Measurements from ENCODE around the gene MANSC4. TPM values are rescaled to one million over a fixed set of nuclear protein-coding genes. Genes with fewer than 3 reads are reported as not detected.

Gene MANSC4
- total and polyA plus RNA-seq, 2 donors (not counting 1 experiment from before 2014, with no cell fraction given), result 0.17 TPM; not detected in 1

GRCh38 chr12:27780612-27781408, 774 bp upstream of the MANSC4 start:
- H3K79me2 ChIP-seq (ENCODE audit: control insufficient read depth, insufficient read depth, low read length), result peaks cover 37% of the 10 kb centered on the region

GRCh38 chr12:27779416-27779919, 568 bp downstream of the MANSC4 start:
- no peaks in the 10 kb centered on the region for H4K20me1 ChIP-seq (ENCODE audit: control insufficient read depth, extremely low read depth, insufficient read depth, low read length)
- H3K4me3 ChIP-seq (replicated peaks in 1 of 4; ENCODE audit: control extremely low read depth in 1 of 4, insufficient read depth in 1 of 4, low read depth in 3 of 4, low read length in 4 of 4), result peak overlapping the region; percentile 46 to 86 (median 78)
- DNase-seq (ENCODE audit: low read depth in 2 of 2), result peak; percentile 18 to 30
- H3K4me2 ChIP-seq (ENCODE audit: extremely low read depth, insufficient read depth, low read length), result peak overlapping the region; percentile 80
- peak overlapping the region; percentile 97 for H2AFZ ChIP-seq (ENCODE audit: low read length)
- no peaks in the 10 kb centered on the region for H3K36me3 ChIP-seq (ENCODE audit: control insufficient read depth, insufficient read depth, low read length)
- peaks cover 2% of the 10 kb centered on the region for H3K4me1 ChIP-seq (ENCODE audit: control insufficient read depth, extremely low read depth, insufficient read depth, low read length)
- H3K9ac ChIP-seq (ENCODE audit: insufficient read depth, low read length), result peak overlapping the region; percentile 83
- H3K79me2 ChIP-seq (ENCODE audit: control insufficient read depth, insufficient read depth, low read length), result peaks cover 33% of the 10 kb centered on the region
- TF ChIP-seq, protein P1, sequence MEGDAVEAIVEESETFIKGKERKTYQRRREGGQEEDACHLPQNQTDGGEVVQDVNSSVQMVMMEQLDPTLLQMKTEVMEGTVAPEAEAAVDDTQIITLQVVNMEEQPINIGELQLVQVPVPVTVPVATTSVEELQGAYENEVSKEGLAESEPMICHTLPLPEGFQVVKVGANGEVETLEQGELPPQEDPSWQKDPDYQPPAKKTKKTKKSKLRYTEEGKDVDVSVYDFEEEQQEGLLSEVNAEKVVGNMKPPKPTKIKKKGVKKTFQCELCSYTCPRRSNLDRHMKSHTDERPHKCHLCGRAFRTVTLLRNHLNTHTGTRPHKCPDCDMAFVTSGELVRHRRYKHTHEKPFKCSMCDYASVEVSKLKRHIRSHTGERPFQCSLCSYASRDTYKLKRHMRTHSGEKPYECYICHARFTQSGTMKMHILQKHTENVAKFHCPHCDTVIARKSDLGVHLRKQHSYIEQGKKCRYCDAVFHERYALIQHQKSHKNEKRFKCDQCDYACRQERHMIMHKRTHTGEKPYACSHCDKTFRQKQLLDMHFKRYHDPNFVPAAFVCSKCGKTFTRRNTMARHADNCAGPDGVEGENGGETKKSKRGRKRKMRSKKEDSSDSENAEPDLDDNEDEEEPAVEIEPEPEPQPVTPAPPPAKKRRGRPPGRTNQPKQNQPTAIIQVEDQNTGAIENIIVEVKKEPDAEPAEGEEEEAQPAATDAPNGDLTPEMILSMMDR (conservative IDR thresholded peaks at IDR 0.05 in 1 of 2, IDR thresholded peaks at IDR 0.05 in 1 of 2; ENCODE audit: low read depth in 1 of 2, low read length in 2 of 2), result no peak
- TF ChIP-seq EZH2 (IDR thresholded peaks at IDR 0.05; ENCODE audit: low read length, missing control alignments), result no peak
- peak overlapping the region; percentile 77 for H3K27ac ChIP-seq (ENCODE audit: insufficient read depth, low read length)
- H3K9me3 ChIP-seq (ENCODE audit: control insufficient read depth, insufficient read depth, low read depth, low read length), result no peaks in the 10 kb centered on the region
- H3K27me3 ChIP-seq (ENCODE audit: control insufficient read depth, insufficient read depth, low read length), result no peaks in the 10 kb centered on the region

More at GRCh38 chr12:27780612-27781408, 774 bp upstream of the MANSC4 start:
- H3K9me3 ChIP-seq (ENCODE audit: control insufficient read depth, insufficient read depth, low read depth, low read length), result no peaks in the 10 kb centered on the region
- H3K36me3 ChIP-seq (ENCODE audit: control insufficient read depth, insufficient read depth, low read length), result no peaks in the 10 kb centered on the region
- DNase-seq (ENCODE audit: low read depth in 2 of 2), result peak; percentile 68 to 69
- no peak for TF ChIP-seq EZH2 (IDR thresholded peaks at IDR 0.05; ENCODE audit: low read length, missing control alignments)
- TF ChIP-seq, protein P1 (conservative IDR thresholded peaks at IDR 0.05 in 1 of 2, IDR thresholded peaks at IDR 0.05 in 1 of 2; ENCODE audit: low read depth in 1 of 2, low read length in 2 of 2), result no peak
- H3K27me3 ChIP-seq (ENCODE audit: control insufficient read depth, insufficient read depth, low read length), result no peaks in the 10 kb centered on the region
- H3K4me3 ChIP-seq (replicated peaks in 1 of 4; ENCODE audit: control extremely low read depth in 1 of 4, insufficient read depth in 1 of 4, low read depth in 3 of 4, low read length in 4 of 4), result peak overlapping the region; percentile 72 to 86 (median 82)
- peak overlapping the region; percentile 77 for H2AFZ ChIP-seq (ENCODE audit: low read length)
- H4K20me1 ChIP-seq (ENCODE audit: control insufficient read depth, extremely low read depth, insufficient read depth, low read length), result no peaks in the 10 kb centered on the region
- H3K4me2 ChIP-seq (ENCODE audit: extremely low read depth, insufficient read depth, low read length), result peak overlapping the region; percentile 98
- peak overlapping the region; percentile 77 for H3K27ac ChIP-seq (ENCODE audit: insufficient read depth, low read length)
- H3K4me1 ChIP-seq (ENCODE audit: control insufficient read depth, extremely low read depth, insufficient read depth, low read length), result peaks cover 2% of the 10 kb centered on the region
- H3K9ac ChIP-seq (ENCODE audit: insufficient read depth, low read length), result peak overlapping the region; percentile 83

DNA sequence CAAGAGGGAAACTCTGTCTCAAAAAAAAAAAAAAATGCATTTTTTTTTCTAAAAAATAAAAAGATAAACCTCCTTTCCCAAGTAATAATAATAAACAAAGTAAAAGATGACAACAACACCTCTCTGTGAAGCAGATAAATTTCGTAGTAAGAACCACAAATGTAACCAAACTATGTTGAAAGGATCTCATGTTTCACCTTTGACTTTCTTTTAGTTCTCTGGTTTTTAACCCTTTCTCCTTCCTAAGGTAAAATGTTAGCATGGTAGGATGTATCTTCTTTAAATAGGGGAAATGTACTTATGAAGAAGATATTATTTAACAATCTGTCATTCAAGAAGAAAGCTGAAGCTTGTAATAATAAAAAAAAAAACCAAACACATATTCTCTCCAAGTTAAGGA, 1.8 kb downstream of the MANSC4 start:
- Histone ChIP-seq H3K27me3 (ENCODE audit: control insufficient read depth, insufficient read depth, low read length) (no peaks in the 10 kb centered on the region), H3K4me2 (ENCODE audit: extremely low read depth, insufficient read depth, low read length) (no peak overlapping the region), H3K4me3 (replicated peaks in 1 of 4; ENCODE audit: control extremely low read depth in 1 of 4, insufficient read depth in 1 of 4, low read depth in 3 of 4, low read length in 4 of 4) (no peak overlapping the region), H3K79me2 (ENCODE audit: control insufficient read depth, insufficient read depth, low read length) (peaks cover 25% of the 10 kb centered on the region), H3K36me3 (ENCODE audit: control insufficient read depth, insufficient read depth, low read length) (no peaks in the 10 kb centered on the region), H3K27ac (ENCODE audit: insufficient read depth, low read length) (no peak overlapping the region), H3K9ac (ENCODE audit: insufficient read depth, low read length) (no peak overlapping the region), H4K20me1 (ENCODE audit: control insufficient read depth, extremely low read depth, insufficient read depth, low read length) (no peaks in the 10 kb centered on the region), H3K9me3 (ENCODE audit: control insufficient read depth, insufficient read depth, low read depth, low read length) (no peaks in the 10 kb centered on the region), H2AFZ (ENCODE audit: low read length) (no peak overlapping the region), H3K4me1 (ENCODE audit: control insufficient read depth, extremely low read depth, insufficient read depth, low read length) (peaks cover 2% of the 10 kb centered on the region)
- no peak for TF ChIP-seq EZH2 (IDR thresholded peaks at IDR 0.05; ENCODE audit: low read length, missing control alignments)
- TF ChIP-seq, protein P1 (conservative IDR thresholded peaks at IDR 0.05 in 1 of 2, IDR thresholded peaks at IDR 0.05 in 1 of 2; ENCODE audit: low read depth in 1 of 2, low read length in 2 of 2), result no peak
- DNase-seq (ENCODE audit: low read depth in 2 of 2), result no peak
